ENCODE measurements around the gene GTF3C5.
"Not testable (repeated sequence)": the region's sequence is repeated elsewhere in the genome, so short reads cannot be mapped to it uniquely, and the experiment has no call there.

The GTF3C5 gene

DNA sequence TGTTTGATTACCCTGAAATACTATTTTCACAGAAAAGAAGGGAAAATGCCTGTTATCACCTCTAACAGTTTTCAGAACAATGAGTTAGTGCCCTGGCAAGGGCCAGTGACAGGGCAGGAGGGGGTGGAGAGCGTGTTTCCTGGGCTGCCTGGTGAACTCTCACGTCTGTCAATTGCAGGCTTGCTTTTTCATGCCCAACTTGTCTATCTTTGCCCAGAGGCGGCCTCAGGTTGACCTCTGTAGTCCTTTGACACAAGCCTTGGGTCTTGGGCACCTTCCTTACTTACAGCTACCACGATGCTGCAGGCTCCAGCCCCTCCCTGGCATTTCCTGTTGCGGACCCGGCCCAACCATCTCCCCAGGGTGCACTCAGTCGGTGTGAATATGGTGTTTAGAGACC, 28.8 kb downstream of the GTF3C5 start:
- no peak for DNase-seq
- TF ChIP-seq, protein P1, sequence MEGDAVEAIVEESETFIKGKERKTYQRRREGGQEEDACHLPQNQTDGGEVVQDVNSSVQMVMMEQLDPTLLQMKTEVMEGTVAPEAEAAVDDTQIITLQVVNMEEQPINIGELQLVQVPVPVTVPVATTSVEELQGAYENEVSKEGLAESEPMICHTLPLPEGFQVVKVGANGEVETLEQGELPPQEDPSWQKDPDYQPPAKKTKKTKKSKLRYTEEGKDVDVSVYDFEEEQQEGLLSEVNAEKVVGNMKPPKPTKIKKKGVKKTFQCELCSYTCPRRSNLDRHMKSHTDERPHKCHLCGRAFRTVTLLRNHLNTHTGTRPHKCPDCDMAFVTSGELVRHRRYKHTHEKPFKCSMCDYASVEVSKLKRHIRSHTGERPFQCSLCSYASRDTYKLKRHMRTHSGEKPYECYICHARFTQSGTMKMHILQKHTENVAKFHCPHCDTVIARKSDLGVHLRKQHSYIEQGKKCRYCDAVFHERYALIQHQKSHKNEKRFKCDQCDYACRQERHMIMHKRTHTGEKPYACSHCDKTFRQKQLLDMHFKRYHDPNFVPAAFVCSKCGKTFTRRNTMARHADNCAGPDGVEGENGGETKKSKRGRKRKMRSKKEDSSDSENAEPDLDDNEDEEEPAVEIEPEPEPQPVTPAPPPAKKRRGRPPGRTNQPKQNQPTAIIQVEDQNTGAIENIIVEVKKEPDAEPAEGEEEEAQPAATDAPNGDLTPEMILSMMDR (IDR thresholded peaks at IDR 0.05; ENCODE audit: low read depth, low read length) = no peak
- no peak overlapping the region for H3K4me3 ChIP-seq (ENCODE audit: low read depth, low read length)
- H3K9me3 ChIP-seq = no peaks in the 10 kb centered on the region
- H3K36me3 ChIP-seq = peaks cover 32% of the 10 kb centered on the region
- peaks cover 11% of the 10 kb centered on the region for H3K4me1 ChIP-seq
- H3K27me3 ChIP-seq = no peaks in the 10 kb centered on the region

DNA sequence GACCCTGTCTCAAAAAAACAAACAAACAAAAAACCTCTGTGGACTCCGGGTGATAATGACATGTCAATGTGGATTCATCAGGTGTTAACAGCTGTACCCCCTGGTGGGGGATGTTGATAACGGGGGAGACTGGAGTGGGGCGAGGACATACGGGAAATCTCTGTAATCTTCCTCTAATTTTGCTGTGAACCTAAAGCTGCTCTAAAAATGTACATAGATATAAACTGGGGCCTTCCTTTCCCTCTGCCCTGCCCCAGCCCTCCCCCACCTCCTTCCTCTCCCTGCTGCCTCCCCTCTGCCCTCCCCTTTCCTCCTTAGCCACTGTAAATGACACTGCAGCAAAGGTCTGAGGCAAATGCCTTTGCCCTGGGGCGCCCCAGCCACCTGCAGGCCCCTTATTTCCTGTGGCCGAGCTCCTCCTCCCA, 29.6 kb downstream of the GTF3C5 start:
- Histone ChIP-seq H3K36me3 (peaks cover 24% of the 10 kb centered on the region), H3K9me3 (no peaks in the 10 kb centered on the region), H3K27me3 (no peaks in the 10 kb centered on the region), H3K4me1 (peaks cover 10% of the 10 kb centered on the region), H3K4me3 (ENCODE audit: low read depth, low read length) (no peak overlapping the region)
- DNase-seq = no peak
- TF ChIP-seq, protein P1 (IDR thresholded peaks at IDR 0.05; ENCODE audit: low read depth, low read length) = 0 out of 2 replicates have a peak, but pooled peaks have one; percentile 13

DNA sequence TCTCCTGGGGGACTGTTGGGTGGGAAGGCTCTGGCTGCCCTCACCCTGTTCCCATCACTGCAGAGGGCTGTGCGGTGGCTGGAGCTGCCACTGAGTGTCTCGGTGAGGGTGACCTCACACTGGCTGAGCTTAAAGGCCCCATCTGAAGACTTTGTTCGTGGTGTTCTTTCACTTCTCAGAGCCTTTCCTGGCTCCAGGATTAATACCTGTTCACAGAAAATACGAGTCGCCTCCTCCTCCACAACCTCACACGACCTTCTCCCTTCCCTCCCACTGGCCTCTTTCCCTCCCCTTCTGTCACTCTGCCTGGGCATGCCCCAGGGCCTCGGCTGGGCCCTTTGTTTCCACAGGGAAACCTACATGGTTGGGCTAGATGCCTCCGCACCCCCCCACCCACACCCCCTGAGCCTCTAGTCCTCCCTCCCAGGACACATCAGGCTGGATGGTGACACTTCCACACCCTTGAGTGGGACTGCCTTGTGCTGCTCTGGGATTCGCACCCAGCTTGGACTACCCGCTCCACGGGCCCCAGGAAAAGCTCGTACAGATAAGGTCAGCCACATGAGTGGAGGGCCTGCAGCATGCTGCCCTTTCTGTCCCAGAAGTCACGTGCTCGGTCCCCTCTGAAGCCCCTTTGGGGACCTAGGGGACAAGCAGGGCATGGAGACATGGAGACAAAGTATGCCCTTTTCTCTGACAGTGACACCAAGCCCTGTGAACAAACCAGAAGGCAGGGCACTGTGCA, 30.4 kb downstream of the GTF3C5 start:
- H3K36me3 ChIP-seq = peaks cover 16% of the 10 kb centered on the region
- not testable (repeated sequence) for H3K4me3 ChIP-seq (ENCODE audit: low read depth, low read length); H3K27me3 ChIP-seq; H3K9me3 ChIP-seq; DNase-seq
- peaks cover 10% of the 10 kb centered on the region for H3K4me1 ChIP-seq

DNA sequence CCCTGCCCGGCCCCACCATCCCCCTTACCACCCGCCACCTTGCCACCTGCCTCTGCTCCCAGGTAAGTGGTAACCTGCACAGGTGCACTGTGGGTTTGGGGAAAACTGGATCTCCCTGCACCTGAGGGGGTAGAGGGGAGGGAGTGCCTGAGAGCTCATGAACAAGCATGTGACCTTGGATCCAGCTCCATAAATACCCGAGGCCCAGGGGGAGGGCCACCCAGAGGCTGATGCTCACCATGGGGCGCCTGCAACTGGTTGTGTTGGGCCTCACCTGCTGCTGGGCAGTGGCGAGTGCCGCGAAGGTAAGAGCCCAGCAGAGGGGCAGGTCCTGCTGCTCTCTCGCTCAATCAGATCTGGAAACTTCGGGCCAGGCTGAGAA, 31.0 kb downstream of the GTF3C5 start, which contains the start of gene CEL:
Gene CEL (plus strand): TSS at position 218 of the 382 bp plus-strand sequence. CDS start 22 bp downstream, at position 240.
- Histone ChIP-seq H3K36me3 (peaks cover 12% of the 10 kb centered on the region), H3K4me1 (peaks cover 10% of the 10 kb centered on the region)
- H3K27me3 ChIP-seq; H3K9me3 ChIP-seq; H3K4me3 ChIP-seq (ENCODE audit: low read depth, low read length); DNase-seq: not testable (repeated sequence)

DNA sequence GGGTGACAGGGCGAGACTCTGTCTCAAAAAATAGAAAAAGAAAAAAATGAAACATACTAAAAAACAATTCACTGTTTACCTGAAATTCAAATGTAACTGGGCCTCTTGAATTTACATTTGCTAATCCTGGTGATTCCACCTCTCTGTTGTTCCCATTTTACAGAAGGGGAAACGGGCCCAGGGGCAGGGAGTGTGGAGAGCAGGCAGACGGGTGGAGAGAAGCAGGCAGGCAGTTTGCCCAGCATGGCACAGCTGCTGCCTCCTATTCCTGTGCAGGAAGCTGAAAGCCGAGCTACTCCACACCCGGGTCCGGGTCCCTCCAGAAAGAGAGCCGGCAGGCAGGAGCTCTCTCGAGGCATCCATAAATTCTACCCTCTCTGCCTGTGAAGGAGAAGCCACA, 31.8 kb downstream of the GTF3C5 start:
- not testable (repeated sequence) for H3K36me3 ChIP-seq; DNase-seq; H3K27me3 ChIP-seq; H3K9me3 ChIP-seq; H3K4me3 ChIP-seq (ENCODE audit: low read depth, low read length)
- H3K4me1 ChIP-seq = peaks cover 10% of the 10 kb centered on the region

DNA sequence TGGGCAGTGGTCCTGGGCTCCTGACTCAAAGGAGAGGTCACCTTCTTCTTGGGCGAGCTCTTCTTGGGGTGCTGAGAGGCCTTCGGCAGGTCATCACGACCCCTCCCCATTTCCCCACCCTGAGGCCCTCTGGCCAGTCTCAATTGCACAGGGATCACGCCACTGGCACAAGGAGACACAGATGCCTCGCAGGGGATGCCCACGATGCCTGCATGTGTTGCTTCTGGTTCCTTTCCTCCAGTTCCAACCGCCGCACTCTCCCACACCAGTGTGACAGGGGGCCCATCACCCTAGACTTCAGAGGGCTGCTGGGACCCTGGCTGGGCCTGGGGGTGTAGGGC, 32.3 kb downstream of the GTF3C5 start:
- Histone ChIP-seq H3K9me3 (no peaks in the 10 kb centered on the region), H3K4me3 (ENCODE audit: low read depth, low read length) (no peak overlapping the region), H3K4me1 (peaks cover 10% of the 10 kb centered on the region), H3K27me3 (no peaks in the 10 kb centered on the region), H3K36me3 (peaks cover 2% of the 10 kb centered on the region; the same call in 1 of the 2 replicates)
- TF ChIP-seq, protein P1 (IDR thresholded peaks at IDR 0.05; ENCODE audit: low read depth, low read length) = no peak
- no peak for DNase-seq

DNA sequence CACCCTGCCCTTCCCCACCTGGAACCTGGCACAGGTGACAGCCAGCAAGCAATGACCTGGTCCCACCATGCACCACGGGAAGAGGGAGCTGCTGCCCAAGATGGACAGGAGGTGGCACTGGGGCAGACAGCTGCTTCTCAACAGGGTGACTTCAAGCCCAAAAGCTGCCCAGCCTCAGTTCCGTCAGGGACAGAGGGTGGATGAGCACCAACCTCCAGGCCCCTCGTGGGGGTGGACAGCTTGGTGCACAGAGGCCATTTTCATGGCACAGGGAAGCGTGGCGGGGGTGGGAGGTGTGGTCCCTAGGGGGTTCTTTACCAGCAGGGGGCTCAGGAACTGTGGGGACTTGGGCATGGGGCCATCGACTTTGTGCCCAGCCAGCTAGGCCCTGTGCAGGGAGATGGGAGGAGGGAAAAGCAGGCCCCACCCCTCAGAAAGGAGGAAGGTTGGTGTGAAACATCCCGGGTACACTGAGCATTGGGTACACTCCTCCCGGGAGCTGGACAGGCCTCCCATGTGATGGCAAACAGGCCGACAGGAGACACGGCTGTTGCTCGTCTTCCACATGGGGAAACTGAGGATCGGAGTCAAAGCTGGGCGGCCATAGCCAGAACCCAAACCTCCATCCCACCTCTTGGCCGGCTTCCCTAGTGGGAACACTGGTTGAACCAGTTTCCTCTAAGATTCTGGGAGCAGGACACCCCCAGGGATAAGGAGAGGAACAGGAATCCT, 32.9 kb downstream of the GTF3C5 start:
- H3K9me3 ChIP-seq = no peaks in the 10 kb centered on the region
- H3K36me3 ChIP-seq = no peaks in the 10 kb centered on the region
- H3K4me3 ChIP-seq (ENCODE audit: low read depth, low read length) = no peak overlapping the region
- no peak for DNase-seq
- H3K4me1 ChIP-seq = peaks cover 10% of the 10 kb centered on the region
- TF ChIP-seq, protein P1 (IDR thresholded peaks at IDR 0.05; ENCODE audit: low read depth, low read length) = no peak
- no peaks in the 10 kb centered on the region for H3K27me3 ChIP-seq

Data from BE2C (cell line).